Tongue (tissue), 2 donors: Measurements from ENCODE around the gene TRAF2. TPM values are rescaled to one million over a fixed set of nuclear protein-coding genes. Genes with fewer than 3 reads are reported as not detected.
"Not testable (repeated sequence)": the region's sequence is repeated elsewhere in the genome, so short reads cannot be mapped to it uniquely, and the experiment has no call there.

Experiments
- DNase-seq: peaks from one replicate; pipeline ENCODE4 v3.0.0-alpha.2; 2015
- total RNA-seq: library from RNA; depleted of rRNA; stranded (reverse); fragments of >200 nt; gene quantifications from one replicate; pipeline ENCODE4 v1.2.3, GENCODE V29; 2014

The TRAF2 gene
- total RNA-seq, 1 donor from 2014 or later, result 16.1 TPM

DNA sequence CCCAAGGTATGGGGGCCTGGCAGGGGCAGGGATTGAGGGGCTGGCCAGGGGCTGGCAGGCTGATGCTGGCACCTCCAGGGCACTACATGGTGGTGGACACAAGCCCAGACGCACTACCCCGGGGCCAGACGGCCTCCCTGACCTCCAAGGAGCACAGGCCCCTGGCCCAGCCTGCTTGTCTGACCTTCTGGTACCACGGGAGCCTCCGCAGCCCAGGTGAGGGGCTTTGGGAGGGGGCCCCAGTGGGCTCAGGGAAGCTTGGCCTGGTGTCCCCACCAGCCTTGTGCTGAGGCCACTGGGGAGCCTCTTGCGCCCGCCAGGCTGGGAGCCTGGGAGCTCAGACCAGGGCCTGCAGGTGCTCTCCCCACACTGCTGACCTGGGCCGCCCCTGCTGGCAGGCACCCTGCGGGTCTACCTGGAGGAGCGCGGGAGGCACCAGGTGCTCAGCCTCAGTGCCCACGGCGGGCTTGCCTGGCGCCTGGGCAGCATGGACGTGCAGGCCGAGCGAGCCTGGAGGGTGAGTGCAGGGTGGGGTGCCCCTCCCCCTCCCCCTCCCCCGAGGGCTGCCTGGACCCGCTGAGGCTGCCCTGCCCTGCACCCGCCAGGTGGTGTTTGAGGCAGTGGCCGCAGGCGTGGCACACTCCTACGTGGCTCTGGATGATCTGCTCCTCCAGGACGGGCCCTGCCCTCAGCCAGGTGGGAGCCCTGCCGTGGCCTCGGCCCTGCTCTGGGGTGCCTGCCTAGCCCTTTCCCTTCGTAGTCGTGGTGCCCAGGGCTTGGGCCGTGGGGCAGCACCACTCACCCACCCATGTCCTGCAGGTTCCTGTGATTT lies 28.5 kb upstream of the TRAF2 start:
- no peak for DNase-seq

DNA sequence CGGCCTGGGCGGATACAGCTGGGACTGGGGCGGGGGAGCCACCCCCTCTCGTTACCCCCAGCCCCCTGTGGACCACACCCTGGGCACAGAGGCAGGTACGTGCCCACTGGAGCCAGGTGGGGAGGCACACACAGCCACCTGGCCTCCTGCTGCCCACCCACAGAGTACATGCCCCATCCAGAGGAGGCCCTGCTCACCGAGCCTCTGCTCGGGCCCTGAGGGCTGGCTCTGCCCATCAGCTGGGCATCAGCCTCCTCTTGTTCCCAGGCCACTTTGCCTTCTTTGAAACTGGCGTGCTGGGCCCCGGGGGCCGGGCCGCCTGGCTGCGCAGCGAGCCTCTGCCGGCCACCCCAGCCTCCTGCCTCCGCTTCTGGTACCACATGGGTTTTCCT lies 27.9 kb upstream of the TRAF2 start:
- no peak for DNase-seq

DNA sequence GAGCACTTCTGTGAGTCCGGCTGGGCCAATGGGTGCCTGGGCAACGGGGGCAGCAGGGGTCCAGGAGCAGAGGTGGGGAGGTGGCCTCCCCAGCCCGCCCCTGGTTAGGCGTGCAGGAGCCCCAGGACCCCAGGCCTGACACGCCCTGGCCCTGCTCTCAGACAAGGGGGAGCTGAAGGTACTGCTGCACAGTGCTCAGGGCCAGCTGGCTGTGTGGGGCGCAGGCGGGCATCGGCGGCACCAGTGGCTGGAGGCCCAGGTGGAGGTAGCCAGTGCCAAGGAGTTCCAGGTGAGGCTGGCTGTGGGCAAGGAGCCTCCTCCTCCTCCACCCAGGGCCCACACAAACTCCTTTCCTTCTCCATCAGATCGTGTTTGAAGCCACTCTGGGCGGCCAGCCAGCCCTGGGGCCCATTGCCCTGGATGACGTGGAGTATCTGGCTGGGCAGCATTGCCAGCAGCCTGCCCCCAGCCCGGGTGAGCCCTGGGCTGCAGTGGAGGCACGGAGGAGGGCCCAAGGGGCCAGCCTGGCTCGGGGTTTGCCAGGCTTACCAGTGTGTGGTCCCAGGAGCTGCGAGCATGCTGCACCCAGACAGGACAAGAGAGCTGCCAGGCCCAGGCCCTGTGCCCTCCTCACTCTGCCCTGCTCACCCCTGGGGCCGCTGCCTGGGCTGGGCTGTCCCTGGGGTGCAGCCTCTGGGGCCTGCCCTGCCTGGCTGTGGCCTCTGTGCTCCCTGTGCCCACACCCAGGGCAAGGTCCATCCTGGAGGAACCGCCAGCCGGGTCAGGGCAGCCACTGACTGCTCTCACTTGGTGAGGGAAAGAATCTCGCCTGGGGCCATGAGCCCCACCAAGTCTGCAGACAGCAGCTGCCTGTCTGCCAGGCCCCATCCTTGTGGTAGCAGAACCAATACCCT lies 27.2 kb upstream of the TRAF2 start:
- peak; percentile 55 for DNase-seq

DNA sequence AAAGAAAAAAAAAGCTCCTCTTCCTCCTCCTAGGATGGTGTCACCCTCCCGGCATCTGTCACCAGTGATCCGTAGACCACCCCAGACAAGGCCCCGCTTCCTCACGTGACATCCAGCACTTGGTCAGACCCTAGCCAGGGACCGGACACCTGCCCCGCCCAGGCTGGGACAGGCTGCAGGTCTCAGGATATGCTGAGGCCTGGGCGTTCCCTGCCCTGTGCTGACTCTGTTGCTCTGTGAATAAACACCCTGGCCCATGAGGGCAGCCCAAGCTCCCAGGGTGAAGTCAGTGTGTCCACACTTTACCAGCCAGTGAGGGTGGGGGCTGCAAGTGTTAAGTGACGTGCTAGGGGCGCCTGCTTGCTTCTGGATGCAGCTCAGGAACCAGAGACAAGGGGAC lies 25.8 kb upstream of the TRAF2 start:
- DNase-seq, result no peak

DNA sequence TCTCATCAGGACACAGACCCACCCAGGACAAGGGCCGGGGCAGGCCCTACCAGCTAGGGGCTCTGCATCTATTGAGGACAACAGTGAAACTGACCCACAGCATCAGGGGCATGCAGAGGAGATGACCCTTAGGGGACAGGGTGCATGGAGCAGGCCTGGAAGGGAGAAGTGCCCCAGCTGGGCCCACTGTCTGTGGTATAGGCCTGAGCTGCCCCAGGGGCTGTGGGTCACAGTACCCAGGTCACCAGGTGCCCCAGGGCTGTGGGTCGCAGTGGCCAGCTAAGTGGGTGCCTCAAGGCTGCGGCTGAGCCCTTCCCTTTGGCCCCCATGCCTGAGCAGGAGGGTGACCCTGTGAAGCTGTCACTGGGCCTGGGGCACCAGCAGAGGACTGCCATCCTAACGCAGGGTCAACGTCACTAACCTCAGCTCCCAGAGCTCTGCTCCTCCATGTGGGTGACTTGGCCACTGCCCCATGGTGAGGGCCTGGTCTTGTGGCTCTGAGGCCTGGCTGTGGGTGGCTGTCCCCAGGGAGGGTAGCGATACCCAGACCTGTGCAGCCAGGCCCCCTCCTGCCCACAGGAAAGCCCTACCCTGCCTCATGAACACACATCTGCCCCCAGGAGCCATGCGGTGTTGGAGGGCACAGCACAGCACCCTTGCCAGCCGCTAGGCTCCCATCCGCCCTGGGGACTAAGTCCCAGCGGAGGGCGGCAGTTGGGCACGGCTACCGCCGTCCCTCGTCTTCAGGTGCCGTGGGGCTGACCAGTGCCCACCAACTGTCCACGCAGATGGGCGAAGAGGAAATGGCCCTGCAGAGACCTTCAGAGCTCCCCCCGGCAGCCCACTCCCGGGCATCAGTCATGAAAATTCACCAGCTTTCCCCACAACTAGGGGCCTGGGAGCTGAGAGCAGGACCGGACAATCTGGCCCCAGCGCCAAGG lies 25.1 kb upstream of the TRAF2 start:
- no peak for DNase-seq

DNA sequence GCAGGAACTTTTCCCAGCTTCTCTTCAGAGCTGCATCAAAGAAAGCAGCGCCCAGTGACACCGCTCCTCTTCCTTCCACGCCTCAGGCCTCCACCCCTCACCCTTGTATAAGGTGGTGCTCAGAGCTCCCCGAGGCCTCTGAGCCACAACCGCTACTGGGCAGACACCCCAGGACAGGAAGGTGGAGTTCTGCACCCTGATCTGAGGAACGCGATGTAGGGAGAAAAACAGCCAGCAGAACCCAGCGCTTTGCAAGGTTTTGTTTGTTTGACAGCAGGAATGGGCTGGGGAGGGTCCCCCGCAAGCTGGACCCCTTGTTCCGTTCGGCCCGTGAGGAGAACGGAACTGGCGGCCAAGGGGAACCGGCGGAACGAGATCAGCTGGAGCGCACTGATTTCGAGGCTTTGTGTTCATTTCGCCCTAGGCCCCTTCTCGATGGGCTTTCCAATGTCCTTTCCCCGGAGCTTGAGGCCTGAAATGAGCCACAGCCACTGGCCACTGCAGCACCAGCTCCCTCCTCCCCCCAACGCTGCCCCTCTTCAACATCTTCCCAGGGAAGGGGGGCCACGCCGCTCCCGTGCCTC lies 24.4 kb upstream of the TRAF2 start:
- DNase-seq, result no peak

DNA sequence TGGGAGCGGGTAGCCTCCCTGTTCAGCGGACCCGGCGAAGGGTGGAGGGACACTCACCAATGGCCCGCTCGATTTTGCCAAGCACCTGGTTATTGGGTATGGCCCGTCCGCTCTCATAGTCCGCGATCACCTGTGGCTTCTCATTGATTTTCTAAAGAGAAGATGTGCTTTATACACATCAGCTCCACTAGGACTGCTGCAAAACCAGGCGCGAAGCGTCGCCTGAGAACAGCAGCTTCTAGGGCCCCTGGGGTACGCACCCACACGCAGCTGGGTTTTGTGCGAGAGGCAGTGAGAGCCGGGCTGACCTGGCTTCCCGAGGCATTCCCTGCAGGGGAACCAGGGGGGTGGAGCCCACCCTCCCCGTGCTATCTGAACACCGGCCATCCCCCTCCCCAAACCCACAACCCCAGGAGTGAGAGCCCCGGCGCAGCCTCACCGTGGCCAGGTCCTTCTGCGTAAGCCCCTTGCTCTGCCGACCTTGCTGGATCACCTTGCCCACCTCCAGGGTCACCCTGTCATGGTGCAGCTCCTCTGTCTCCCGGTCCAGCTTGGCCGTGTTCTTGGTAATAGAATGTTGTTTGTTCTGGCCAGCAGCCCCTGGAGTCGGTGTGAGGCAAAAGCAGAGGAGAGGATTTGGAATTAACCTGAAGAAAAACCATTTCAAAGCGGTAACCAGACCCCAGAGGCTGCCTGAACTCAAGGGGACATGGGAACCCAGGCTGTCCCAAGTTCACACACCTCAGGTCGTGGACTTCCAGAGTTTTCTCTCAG lies 23.3 kb upstream of the TRAF2 start:
- no peak for DNase-seq

DNA sequence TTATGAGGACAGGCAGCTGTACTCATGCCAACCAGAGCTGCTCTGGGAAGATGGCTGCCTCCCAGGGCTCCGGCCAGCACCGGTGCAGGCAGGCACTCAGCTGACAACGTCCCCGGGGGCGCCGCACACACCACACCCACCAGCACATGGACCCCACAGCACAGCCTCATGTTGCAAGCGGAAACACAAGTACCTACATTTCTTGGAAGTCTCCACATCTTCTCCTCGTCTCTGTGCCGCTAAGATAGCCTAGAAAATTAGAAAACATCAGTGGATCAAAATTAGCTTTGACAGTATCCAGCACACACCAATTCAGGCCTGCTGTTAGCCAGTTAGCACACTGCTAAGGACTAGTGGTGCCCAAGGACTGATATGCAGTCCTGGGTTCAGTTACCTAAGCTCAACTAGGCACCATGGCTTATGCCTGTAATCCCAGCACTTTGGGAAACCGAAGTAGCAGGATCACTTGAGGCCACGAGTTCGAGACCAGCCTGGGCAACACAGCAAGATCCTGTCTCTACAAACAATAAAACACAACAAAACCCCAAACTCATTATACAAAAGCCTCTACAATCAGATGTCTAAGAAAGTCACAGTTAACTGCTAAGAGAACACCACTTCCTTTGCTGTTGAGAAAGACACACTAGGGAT lies 22.6 kb upstream of the TRAF2 start:
- no peak for DNase-seq

DNA sequence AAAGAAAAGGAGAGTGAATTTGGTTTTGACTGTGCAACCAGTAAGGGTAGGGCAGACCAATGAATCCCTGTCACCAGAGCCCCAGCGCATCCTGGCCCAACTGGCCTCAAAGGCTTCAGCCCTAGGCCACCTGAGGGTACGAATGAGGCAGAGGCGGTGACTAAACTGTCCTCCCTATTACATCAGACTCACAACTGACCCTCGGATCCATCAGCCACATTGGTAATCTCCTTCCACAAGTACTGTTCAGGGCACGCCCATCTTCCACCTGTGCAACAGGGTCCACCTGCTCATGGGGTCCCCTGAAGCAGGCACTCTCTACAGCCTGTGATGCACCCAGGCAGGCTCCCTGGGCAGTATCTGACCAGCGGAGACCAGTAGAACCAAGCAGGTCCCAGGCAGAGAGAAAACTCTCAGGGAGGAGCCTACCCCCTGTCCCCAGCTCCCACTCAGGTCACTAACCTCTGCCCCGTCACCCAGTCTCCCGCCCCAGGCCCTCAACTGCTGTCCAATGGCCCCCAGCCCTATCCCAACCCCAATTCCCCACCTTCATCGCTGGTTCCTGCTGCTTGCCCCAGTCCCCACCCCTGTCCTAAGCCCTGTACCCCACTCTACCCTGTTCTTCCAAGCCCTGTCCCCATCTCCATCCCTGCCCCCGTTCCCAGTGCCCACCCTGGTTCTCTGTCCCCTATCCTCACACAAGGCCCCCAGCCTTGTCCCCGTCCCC lies 21.1 kb upstream of the TRAF2 start:
- DNase-seq, result no peak

DNA sequence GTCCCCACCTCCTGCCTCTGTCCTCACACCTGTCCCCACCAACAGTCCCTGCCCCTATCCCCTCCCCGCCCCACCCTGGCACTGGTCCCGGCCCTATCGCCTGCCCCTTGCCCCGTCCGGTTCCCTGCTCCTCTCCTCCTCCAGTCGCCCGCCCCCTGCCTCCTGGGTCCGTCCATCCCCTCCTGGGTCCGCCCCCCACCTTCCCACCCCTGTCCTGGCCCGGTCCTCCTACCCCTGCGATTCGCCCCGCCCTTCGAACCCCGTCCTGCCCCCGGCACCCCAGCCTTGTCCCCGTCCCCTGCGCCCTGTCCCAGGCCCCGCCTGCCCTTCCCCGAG lies 20.6 kb upstream of the TRAF2 start:
- DNase-seq, result no peak

DNA sequence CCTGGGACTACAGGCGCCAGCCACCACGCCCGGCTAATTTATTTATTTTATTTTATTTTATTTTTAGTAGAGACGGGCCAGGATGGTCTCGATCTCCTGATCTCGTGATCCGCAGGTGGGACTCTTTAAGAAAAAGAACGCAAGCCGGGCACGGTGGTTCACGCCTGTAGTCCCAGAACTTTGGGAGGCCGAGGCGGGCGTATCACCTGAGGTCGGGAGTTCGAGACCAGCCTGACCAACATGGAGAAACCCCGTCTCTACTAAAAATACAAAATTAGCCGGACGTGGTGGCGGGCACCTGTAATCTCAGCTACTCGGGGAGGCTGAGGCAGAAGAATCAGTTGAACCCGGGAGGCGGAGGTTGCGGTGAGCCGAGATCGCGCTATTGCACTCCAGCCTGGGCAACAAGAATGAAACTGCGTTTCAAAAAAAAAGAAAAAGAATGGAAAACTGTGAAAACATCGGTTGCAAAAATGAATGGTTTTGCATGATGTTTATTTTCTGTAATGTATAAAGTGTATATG lies 19.4 kb upstream of the TRAF2 start:
- DNase-seq, result not testable (repeated sequence)

DNA sequence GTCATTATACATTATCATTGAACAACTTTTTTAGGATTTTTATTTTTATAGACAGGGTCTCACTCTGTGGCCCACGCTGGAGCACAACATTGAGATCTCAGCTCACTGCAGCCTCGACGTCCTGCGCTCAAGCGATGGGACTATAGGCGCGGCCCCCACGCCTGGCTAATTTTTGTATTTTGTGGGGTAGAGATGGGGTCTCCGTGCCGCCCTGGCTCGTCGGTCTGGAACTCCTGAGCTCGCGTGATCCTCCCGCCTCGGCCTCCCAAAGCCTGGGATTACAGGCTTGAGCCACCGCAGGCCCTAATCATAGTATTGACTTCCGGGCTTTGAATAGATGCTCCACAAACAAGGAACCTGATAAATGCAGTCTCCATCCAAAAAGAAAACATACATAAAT lies 18.8 kb upstream of the TRAF2 start:
- DNase-seq, result no peak

DNA sequence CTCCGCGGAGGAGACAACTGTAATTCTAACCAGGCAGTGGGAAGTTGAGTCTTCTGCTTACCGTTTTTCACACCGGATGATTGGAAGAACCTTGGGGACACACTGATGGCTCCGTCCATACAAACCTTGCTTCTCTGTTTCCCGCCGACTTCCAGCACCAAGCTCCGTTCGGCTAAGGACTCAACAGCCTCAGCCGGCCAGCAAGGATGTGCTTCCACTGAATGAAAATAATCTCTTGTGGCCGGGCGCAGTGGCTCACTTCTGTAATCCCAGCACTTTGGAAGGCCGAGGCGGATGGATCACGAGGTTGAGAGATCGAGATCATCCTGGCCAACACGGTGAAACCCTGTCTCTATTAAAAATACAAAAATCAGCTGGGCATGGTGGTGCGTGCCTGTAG lies 18.4 kb upstream of the TRAF2 start:
- DNase-seq, result no peak

DNA sequence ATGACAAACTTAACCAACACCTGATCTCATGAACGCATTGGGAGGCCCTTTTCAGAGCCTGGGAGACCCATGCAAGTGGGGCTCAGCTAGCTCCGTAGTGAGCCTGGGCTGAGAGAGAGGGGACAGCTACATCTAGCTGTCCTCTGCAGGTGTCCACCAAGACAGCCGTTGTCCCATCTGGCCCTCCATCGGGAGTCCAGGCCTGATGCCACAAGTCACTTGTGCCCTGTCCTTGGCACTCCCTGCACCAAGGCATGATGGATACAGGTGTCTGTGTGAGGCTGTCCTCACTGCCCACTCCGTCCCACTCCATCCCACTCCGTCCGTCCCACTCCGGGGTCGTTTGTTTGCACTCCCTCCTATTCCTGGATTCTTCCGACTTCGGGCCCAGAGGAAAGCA lies 17.7 kb upstream of the TRAF2 start:
- DNase-seq, result no peak

DNA sequence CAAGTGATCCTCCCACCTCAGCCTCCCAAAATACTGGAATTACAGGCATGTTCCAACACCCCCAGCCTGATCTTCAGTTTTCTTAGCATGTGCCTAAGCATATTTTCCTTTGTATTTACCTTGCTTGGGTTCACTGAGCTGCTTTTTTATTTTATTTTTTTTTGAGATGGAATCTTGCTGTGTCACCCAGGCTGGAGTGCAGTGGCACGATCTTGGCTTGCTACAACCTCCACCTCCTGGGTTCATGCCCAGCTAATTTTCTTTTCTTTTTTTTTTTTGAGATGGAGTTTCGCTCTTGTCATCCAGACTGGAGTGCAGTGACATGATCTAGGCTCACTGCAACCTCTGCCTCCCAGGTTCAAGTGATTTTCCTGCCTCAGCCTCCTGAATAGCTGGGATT lies 16.7 kb upstream of the TRAF2 start:
- DNase-seq, result not testable (repeated sequence)

DNA sequence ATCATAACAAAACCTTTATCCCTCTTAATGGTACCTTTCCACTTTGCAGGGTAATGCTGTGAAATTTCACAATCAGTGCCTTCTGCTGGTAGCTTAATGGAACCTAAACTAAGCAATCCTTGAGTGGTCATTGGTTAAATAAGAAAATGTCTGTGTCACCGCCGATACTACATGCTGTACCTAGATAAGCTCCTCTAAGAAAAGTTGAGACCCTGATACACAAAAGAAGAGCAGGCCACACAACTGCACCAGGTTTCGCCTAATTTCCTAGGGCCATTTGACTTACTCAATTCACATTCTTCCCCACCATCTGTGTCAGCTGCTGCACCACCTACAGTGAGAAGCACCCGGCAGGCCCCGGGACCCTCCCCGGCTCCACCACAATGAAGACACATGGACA lies 11.2 kb upstream of the TRAF2 start:
- no peak for DNase-seq

DNA sequence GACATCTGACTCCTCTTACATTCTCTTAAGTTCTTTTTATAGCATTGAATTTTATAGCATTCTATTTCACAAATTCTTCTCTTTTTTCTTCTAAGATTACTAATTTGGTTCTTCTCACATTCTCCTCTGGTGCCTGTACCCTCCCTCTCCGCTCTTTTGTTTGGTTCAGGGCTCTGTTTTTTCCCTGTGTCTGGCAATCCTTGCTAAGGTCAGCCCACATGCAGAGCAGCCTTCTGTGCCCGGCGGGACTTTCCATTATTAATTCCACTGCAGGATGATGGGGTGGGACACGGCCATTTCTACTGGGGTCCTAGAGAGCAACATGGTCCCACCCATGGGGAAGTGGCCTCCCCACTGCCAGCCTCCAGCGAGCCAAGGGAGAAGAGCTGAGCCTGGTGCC lies 9.8 kb upstream of the TRAF2 start:
- DNase-seq, result no peak

DNA sequence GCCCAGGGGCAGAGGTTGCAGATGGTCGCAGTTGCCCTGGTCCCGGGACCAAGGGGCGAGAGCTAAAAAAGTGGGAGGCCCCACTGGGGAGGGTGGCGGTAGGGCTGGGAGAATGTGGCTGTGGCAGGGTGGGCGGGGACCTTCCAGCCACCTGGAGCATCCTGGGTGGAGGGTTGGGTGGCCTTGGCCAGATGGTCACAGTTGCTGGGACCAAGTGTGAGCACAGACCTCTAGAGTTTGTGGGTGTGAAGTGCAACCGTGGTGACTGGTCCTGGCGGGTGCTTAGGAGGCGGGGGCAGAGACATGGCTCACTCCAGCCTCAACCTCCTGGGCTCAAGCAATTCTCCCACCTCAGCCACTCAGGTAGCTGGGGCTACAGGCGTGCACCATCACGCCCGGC lies 5.7 kb upstream of the TRAF2 start:
- no peak for DNase-seq

DNA sequence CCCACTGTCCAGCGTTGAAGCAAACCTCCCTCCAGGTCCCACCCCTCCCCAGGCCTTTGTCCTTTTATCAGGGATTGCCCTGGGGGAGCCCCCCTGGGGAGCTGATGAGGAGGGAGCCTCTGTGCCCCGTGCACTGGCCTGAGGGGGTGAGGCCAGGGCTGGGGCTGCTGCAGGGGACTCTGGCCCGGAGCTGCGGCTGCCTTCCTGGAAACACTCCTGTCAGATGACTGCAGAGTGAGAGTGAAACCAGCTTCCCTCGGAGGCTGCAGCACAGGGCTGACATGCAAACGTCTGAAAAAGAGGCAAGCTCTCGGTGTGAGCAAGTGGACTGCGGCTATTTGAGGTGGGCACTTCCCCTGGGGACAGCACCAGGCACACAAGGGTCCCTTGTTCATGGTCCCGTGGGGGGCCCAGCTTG lies 4.6 kb upstream of the TRAF2 start:
- peak; percentile 40 for DNase-seq
